SK-N-SH (cell line): ENCODE data around the gene PTS. TPM values are rescaled to one million over a fixed set of nuclear protein-coding genes. Genes with fewer than 3 reads are reported as not detected.

Source experiments
- CTCF ChIA-PET: fragments of 300-600, 350-600 bp; formaldehyde crosslinking; extraction: SDS; loops from one replicate; lab custom pipeline; 2021; lab: Yijun Ruan, JAX
- POLR2A ChIA-PET: fragments of 350-600 bp; sonication (Branson Sonifier 250); formaldehyde crosslinking; extraction: SDS; loops from one replicate; lab custom pipeline; 2020; ENCODE audit warnings: antibody characterized with exemption, inconsistent platforms; lab: Yijun Ruan, JAX
- DNase-seq: peaks from one replicate; pipeline ENCODE4 v3.0.0; 2012
- H2AFZ ChIP-seq: fragments of 200-600 bp; sonication (generic); 2 replicates; pipeline ENCODE4 v1.8.1; 2016; ENCODE audit warnings: antibody characterized with exemption, mild to moderate bottlenecking, low read depth
- H3F3A ChIP-seq: fragments of 200-600 bp; sonication (generic); replicated peaks from 2 replicates; pipeline ENCODE3; 2016; ENCODE audit warnings: antibody characterized with exemption, mild to moderate bottlenecking; ENCODE audit not compliant: insufficient read depth
- H3K27ac ChIP-seq, 2 experiments: fragments of 200-500 bp in 1 of 2; fragments of 200-600 bp in 1 of 2; sonication (Bioruptor generic) in 1 of 2; sonication (generic), shearing (Covaris generic) in 1 of 2; 2 replicates each; pipeline versions ENCODE4 v1.5.1 to v1.6.1; 2014 to 2016; ENCODE audit warnings: low read depth in 2 of 2, inconsistent platforms in 1 of 2, low read length in 1 of 2, mild to moderate bottlenecking in 1 of 2, mixed read lengths in 1 of 2
- H3K27me3 ChIP-seq: fragments of 200-600 bp; sonication (generic), shearing (Covaris generic); 2 replicates; pipeline ENCODE4 v1.6.1; 2016; ENCODE audit warnings: mixed run types; ENCODE audit not compliant: insufficient read depth
- H3K36me3 ChIP-seq, 2 experiments: fragments of 200-500 bp in 1 of 2; fragments of 200-600 bp in 1 of 2; sonication (Bioruptor generic) in 1 of 2; sonication (generic) in 1 of 2; replicated peaks in 1 of 2; 2 replicates each; pipeline versions ENCODE3 to v1.5.1; 2014 to 2016; ENCODE audit warnings: low read length in 1 of 2, mild to moderate bottlenecking in 1 of 2; ENCODE audit not compliant: insufficient read depth in 2 of 2, control insufficient read depth in 1 of 2
- H3K4me1 ChIP-seq, 2 experiments: fragments of 200-500 bp in 1 of 2; fragments of 200-600 bp in 1 of 2; sonication (Bioruptor generic) in 1 of 2; sonication (generic), shearing (Covaris generic) in 1 of 2; 2 replicates each; pipeline versions ENCODE4 v1.5.1 to v1.6.1; 2014 to 2016; ENCODE audit warnings: low read depth in 1 of 2, low read length in 1 of 2, mixed run types in 1 of 2; ENCODE audit not compliant: insufficient read depth in 2 of 2, control insufficient read depth in 1 of 2
- H3K4me2 ChIP-seq: fragments of 200-600 bp; sonication (generic), shearing (Covaris generic); 2 replicates; pipeline ENCODE4 v1.6.1; 2017; ENCODE audit warnings: mixed run types
- H3K4me3 ChIP-seq, 2 experiments: fragments of 200-500 bp in 1 of 2; fragments of 200-600 bp in 1 of 2; sonication (Bioruptor generic) in 1 of 2; sonication (generic), shearing (Covaris generic) in 1 of 2; 2 replicates each; pipeline versions ENCODE4 v1.5.1 to v1.8.1; 2014 to 2016; ENCODE audit warnings: low read depth in 2 of 2, inconsistent platforms in 1 of 2, low read length in 1 of 2, mild to moderate bottlenecking in 1 of 2, mixed read lengths in 1 of 2, moderate library complexity in 1 of 2
- H3K79me2 ChIP-seq: fragments of 200-600 bp; sonication (generic); 2 replicates; pipeline ENCODE4 v1.8.1; 2017; ENCODE audit warnings: mild to moderate bottlenecking; ENCODE audit not compliant: insufficient read depth
- H3K9ac ChIP-seq: fragments of 200-600 bp; sonication (generic); 2 replicates; pipeline ENCODE4 v1.6.1; 2017; ENCODE audit warnings: mixed run types
- H3K9me2 ChIP-seq: fragments of 200-600 bp; sonication (generic); 2 replicates; pipeline ENCODE4 v1.6.1; 2017; ENCODE audit warnings: mixed run types
- H3K9me3 ChIP-seq: fragments of 200-600 bp; sonication (generic); 2 replicates; pipeline ENCODE4 v1.6.1; 2017; ENCODE audit warnings: mixed run types, mild to moderate bottlenecking, moderate library complexity
- H4K20me1 ChIP-seq: fragments of 200-600 bp; sonication (generic); 2 replicates; pipeline ENCODE4 v1.6.1; 2017; ENCODE audit warnings: mild to moderate bottlenecking, mixed run types; ENCODE audit not compliant: insufficient read depth
- CHD2 ChIP-seq: fragments of 150-350 bp; IDR thresholded peaks from 2 replicates; pipeline ENCODE4 v1.6.1; 2018; ENCODE audit warnings: low read length; ENCODE audit not compliant: partially characterized antibody
- EP300 ChIP-seq, 2 experiments: IDR thresholded peaks; 2 replicates each; pipeline versions ENCODE4 v1.4.0 to v1.6.1; 2012; ENCODE audit warnings: borderline replicate concordance in 1 of 2, low read depth in 1 of 2, low read length in 1 of 2
- FOSL2 ChIP-seq: IDR thresholded peaks from 2 replicates; pipeline ENCODE4 v1.4.0; 2012; ENCODE audit warnings: low read depth, mild to moderate bottlenecking, moderate library complexity, borderline replicate concordance
- GATA2 ChIP-seq: sonication (generic); formaldehyde crosslinking; IDR thresholded peaks from 2 replicates; pipeline ENCODE4 v1.5.0; 2020; ENCODE audit warnings: mild to moderate bottlenecking, missing genetic modification reagents
- MAX ChIP-seq: IDR thresholded peaks from 2 replicates; pipeline ENCODE4 v1.4.0; 2012; ENCODE audit warnings: low read depth
- MEF2A ChIP-seq: IDR thresholded peaks from 2 replicates; pipeline ENCODE4 v1.4.0; 2012; ENCODE audit warnings: low read depth, borderline replicate concordance
- MXI1 ChIP-seq: IDR thresholded peaks from 2 replicates; pipeline ENCODE4 v1.6.1; 2012; ENCODE audit warnings: mild to moderate bottlenecking, low read depth, low read length, improper control_type of control experiment
- NFIC ChIP-seq: IDR thresholded peaks from 2 replicates; pipeline ENCODE4 v1.4.0; 2012; ENCODE audit warnings: borderline replicate concordance
- PBX3 ChIP-seq: IDR thresholded peaks from 2 replicates; pipeline ENCODE4; 2012
- POLR2AphosphoS5 ChIP-seq: IDR thresholded peaks from 2 replicates; pipeline ENCODE4 v1.6.1; 2012; ENCODE audit warnings: low read depth, low read length
- RAD21 ChIP-seq: IDR thresholded peaks from 2 replicates; pipeline ENCODE4 v1.6.1; 2012; ENCODE audit warnings: mild to moderate bottlenecking, low read length
- REST ChIP-seq: IDR thresholded peaks from 2 replicates; pipeline ENCODE4 v1.6.1; 2012; ENCODE audit warnings: mild to moderate bottlenecking, low read depth, low read length, moderate library complexity
- RFX5 ChIP-seq: IDR thresholded peaks from 2 replicates; pipeline ENCODE4 v1.6.1; 2012; ENCODE audit warnings: mild to moderate bottlenecking, improper control_type of control experiment, low read length
- TAF1 ChIP-seq: IDR thresholded peaks from 2 replicates; pipeline ENCODE4 v1.6.1; 2012; ENCODE audit warnings: low read depth, mild to moderate bottlenecking, low read length, moderate library complexity, borderline replicate concordance
- TCF12 ChIP-seq: IDR thresholded peaks from 2 replicates; pipeline ENCODE4 v1.4.0; 2012
- WGBS: methylation state at CpG from one replicate; pipeline ENCODE4 v1.1.6; 2017; ENCODE audit warnings: low lambda C conversion rate; 5-methylcytosine and 5-hydroxymethylcytosine counted together
- polyA plus RNA-seq, 3 experiments: library from polyadenylated mRNA; depleted of rRNA; stranded (reverse); fragments of >200 nt; gene quantifications; 2 replicates each; pipeline ENCODE4 v1.2.3, GENCODE V29; 2012
- TF ChIP-seq, protein P1 (sequence below): fragments of 150-350 bp; IDR thresholded peaks from 2 replicates; pipeline ENCODE4 v1.6.1; 2016; ENCODE audit warnings: mild to moderate bottlenecking, low read depth, low read length
- TF ChIP-seq, protein P2 (sequence below): IDR thresholded peaks from 2 replicates; pipeline ENCODE4 v1.4.0; 2012; ENCODE audit warnings: low read depth, borderline replicate concordance

Gene PTS
- polyA plus RNA-seq, 1 of the 3 experiments (the other 2 are of a cell fraction), result 54.0 TPM

DNA sequence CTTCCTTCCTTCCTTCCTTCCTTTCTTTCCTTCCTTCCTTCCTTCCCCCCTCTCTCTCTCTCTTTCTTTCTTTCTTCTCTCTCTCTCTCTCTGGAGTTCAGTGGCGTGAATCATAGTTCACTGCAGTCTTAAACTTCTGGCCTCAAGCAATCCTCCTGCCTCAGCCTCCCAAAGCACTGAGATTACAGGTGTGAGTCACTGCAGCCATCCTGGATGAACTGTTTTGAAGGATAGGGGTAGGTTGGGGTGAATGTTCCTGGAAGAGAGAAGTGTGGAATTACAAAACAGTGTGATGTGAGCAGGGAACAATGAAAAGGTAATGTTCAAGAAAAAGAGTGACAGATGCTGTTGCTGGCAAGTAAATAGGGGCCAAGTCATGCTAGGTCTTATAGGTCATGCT lies 46.8 kb downstream of the PTS start:
- Histone ChIP-seq H3K9me2 (no peaks in the 10 kb centered on the region), H3K27me3 (no peaks in the 10 kb centered on the region), H3K4me3 (no peak overlapping the region), H2AFZ (no peak overlapping the region), H3F3A (peaks cover 1% of the 10 kb centered on the region), H3K4me2 (no peak overlapping the region), H3K9ac (no peak overlapping the region), H3K27ac (no peak overlapping the region), H3K79me2 (no peaks in the 10 kb centered on the region), H4K20me1 (no peaks in the 10 kb centered on the region), H3K36me3 (no peaks in the 10 kb centered on the region), H3K9me3 (no peaks in the 10 kb centered on the region), H3K4me1 (peaks cover 0 to 4% of the 10 kb centered on the region in 2 experiments; a peak in 3 of 4 replicates)
- ChIA-PET POLR2A (no interaction called here), CTCF (interaction anchor here (29.6 kb wide), 1 partner anchor 51 kb away, joined by 620 read pairs; the partner anchor contains the start of gene PTS)
- 74% methylated on average over 1 of the region's 1 CpG for WGBS
- TF ChIP-seq PBX3, result no peak
- TF ChIP-seq RAD21, result no peak
- TF ChIP-seq NFIC, result no peak
- TF ChIP-seq TCF12, result no peak
- TF ChIP-seq TAF1, result no peak
- TF ChIP-seq MAX, result no peak
- TF ChIP-seq, protein P1, sequence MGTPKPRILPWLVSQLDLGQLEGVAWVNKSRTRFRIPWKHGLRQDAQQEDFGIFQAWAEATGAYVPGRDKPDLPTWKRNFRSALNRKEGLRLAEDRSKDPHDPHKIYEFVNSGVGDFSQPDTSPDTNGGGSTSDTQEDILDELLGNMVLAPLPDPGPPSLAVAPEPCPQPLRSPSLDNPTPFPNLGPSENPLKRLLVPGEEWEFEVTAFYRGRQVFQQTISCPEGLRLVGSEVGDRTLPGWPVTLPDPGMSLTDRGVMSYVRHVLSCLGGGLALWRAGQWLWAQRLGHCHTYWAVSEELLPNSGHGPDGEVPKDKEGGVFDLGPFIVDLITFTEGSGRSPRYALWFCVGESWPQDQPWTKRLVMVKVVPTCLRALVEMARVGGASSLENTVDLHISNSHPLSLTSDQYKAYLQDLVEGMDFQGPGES, result no peak
- TF ChIP-seq POLR2AphosphoS5, result no peak
- TF ChIP-seq RFX5, result no peak
- DNase-seq, result no peak

DNA sequence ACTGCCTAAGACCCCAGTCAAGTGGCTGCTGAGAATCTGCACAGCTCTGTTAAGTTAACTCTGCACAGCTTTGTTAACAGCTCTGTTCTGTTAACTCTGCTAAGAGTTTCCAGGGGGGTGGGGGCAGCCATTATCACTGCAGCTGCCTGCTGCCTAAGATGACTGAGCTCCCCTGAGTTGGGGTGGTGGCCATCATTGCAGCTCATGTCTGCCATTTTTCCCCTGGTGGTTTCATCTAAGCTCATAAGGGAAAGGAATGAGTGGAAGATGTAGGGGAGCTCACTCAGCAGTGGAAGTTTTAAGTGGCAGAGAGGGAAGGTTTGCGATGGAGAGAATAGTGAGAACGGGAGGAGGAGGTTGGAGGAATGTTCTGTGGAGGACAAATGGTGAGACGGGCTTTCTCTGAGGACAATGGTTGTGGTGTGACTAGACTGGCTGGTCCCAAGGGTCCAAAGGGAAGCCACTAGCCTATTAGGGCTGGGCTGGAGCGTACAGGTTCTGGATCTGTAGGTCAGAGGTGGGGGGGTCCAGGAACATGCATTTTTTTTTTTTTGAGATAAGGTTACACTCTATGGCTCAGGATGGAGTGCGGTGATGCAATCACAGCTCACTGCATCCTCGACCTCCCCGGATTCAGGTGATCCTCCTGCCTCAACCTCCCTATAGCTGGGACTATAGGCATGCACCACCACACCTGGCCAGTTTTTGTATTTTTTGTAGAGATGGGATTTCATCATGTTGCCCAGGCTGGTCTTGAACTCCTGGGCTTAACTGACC lies 48.0 kb downstream of the PTS start:
- WGBS, result 81% methylated on average over 7 of the region's 7 CpGs
- H4K20me1 ChIP-seq, result no peaks in the 10 kb centered on the region
- H3K27ac ChIP-seq, result no peak overlapping the region
- peaks cover 3 to 4% of the 10 kb centered on the region in 2 experiments; a peak in 3 of 4 replicates for H3K4me1 ChIP-seq
- DNase-seq, result no peak
- H3K9me3 ChIP-seq, result no peaks in the 10 kb centered on the region
- H3K9me2 ChIP-seq, result no peaks in the 10 kb centered on the region
- no peaks in the 10 kb centered on the region for H3K36me3 ChIP-seq
- no peak overlapping the region for H3K4me3 ChIP-seq
- H2AFZ ChIP-seq, result no peak overlapping the region
- ChIA-PET POLR2A (no interaction called here), CTCF (interaction anchor here (1.7 to 29.6 kb wide), 2 partner anchors 9 to 52 kb away, joined by 5 to 620 read pairs; partner anchors contain the start of gene PTS)
- no peak overlapping the region for H3K9ac ChIP-seq
- no peaks in the 10 kb centered on the region for H3K79me2 ChIP-seq
- H3K4me2 ChIP-seq, result no peak overlapping the region
- no peaks in the 10 kb centered on the region for H3K27me3 ChIP-seq
- peaks cover 5% of the 10 kb centered on the region for H3F3A ChIP-seq
- TF ChIP-seq TCF12 (no peak), FOSL2 (no peak), EP300 (IDR thresholded peaks at IDR 0.05; ENCODE audit: borderline replicate concordance in 1 of 2, low read depth in 1 of 2, low read length in 1 of 2) (no peak), REST (no peak), MAX (no peak), CHD2 (no peak), MEF2A (no peak), GATA2 (no peak), NFIC (no peak), TAF1 (no peak), MXI1 (no peak), RAD21 (no peak)
- TF ChIP-seq, protein P2, sequence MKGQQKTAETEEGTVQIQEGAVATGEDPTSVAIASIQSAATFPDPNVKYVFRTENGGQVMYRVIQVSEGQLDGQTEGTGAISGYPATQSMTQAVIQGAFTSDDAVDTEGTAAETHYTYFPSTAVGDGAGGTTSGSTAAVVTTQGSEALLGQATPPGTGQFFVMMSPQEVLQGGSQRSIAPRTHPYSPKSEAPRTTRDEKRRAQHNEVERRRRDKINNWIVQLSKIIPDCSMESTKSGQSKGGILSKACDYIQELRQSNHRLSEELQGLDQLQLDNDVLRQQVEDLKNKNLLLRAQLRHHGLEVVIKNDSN, result no peak
- TF ChIP-seq, protein P1, result no peak
